Kidney (tissue), 14 donors: ENCODE data around the gene ZNF497. TPM values are rescaled to one million over a fixed set of nuclear protein-coding genes. Genes with fewer than 3 reads are reported as not detected.

Source experiments
- DNase-seq, 5 donors: peaks; one replicate each; pipeline ENCODE4 v3.0.0-alpha.2; 2013 to 2020
- FAIRE-seq: peaks from 2 replicates; lab custom pipeline; 2012; peaks lifted over from hg19 to GRCh38; lab: Jason Lieb, UNC
- H3K27ac ChIP-seq, 2 donors: one replicate each; pipeline ENCODE4 v1.7.0; 2013; ENCODE audit warnings: low read depth in 2 of 2, low read length in 2 of 2, inconsistent platforms in 1 of 2
- H3K27me3 ChIP-seq: one replicate; pipeline ENCODE4 v1.7.1; 2013; ENCODE audit warnings: low read length, inconsistent platforms; ENCODE audit not compliant: control insufficient read depth, insufficient read depth
- H3K36me3 ChIP-seq, 3 donors: one replicate each; pipeline versions ENCODE4 v1.7.0 to v1.7.1; 2013; ENCODE audit warnings: low read length in 3 of 3, control low read depth in 1 of 3, inconsistent platforms in 1 of 3; ENCODE audit not compliant: insufficient read depth in 3 of 3, control insufficient read depth in 2 of 3
- H3K4me1 ChIP-seq, 3 donors: one replicate each; pipeline versions ENCODE4 v1.7.0 to v1.7.1; 2013; ENCODE audit warnings: low read length in 3 of 3, inconsistent platforms in 1 of 3, low read depth in 1 of 3; ENCODE audit not compliant: control insufficient read depth in 2 of 3, insufficient read depth in 2 of 3
- H3K4me3 ChIP-seq, 3 donors: one replicate each; pipeline versions ENCODE4 v1.7.0 to v1.8.1; 2013; ENCODE audit warnings: low read length in 3 of 3, control low read depth in 1 of 3, inconsistent platforms in 1 of 3
- H3K9ac ChIP-seq, 3 donors: one replicate each; pipeline versions ENCODE4 v1.7.0 to v1.7.1; 2013; ENCODE audit warnings: low read length in 3 of 3, control low read depth in 1 of 3, inconsistent platforms in 1 of 3
- H3K9me3 ChIP-seq, 3 donors: one replicate each; pipeline versions ENCODE4 v1.7.0 to v1.7.1; 2013; ENCODE audit warnings: low read length in 3 of 3, control low read depth in 1 of 3, inconsistent platforms in 1 of 3; ENCODE audit not compliant: control insufficient read depth in 2 of 3, insufficient read depth in 1 of 3
- intact Hi-C: fragments of 100-400 bp; cut with DNase I; formaldehyde crosslinking; loops from one replicate; pipeline ENCODE4 v1.11.1; 2022
- polyA plus RNA-seq: library from polyadenylated mRNA; stranded (reverse); fragments of 350-450 nt; fragmentation: Illumina TruSeq; extraction: RNeasy Lipid Tissue Mini Kit (QIAGEN cat#74804); gene quantifications from one replicate; pipeline ENCODE4 v1.2.3, GENCODE V29; 2014; ENCODE audit warnings: low read depth, low replicate concordance; ENCODE audit not compliant: insufficient read depth
- total RNA-seq: library from RNA; stranded (reverse); fragmentation: NEBNext Ultra II Directional; extraction: Animal tissue kit (Norgen Biotek cat#: 25700); gene quantifications from one replicate; pipeline ENCODE4 v1.2.1, GENCODE V29; 2021
- TF ChIP-seq, protein P1 (sequence below): IDR thresholded peaks from 3 replicates; pipeline ENCODE4 v1.5.1; 2012; ENCODE audit warnings: mild to moderate bottlenecking, moderate library complexity, borderline replicate concordance; ENCODE audit not compliant: insufficient read depth; ENCODE audit errors: extremely low read depth
- donor health status: control.
- donor health status: control.
- donor health status: control.
- donor health status: control.
- donor health status: control.
- donor health status: DM: yes; HTN: yes; CAD: no.
- donor health status: Normal renal cell carcinoma (clear cell type).

Gene ZNF497
- total and polyA plus RNA-seq, 2 donors from 2014 or later = 1.7 to 5.0 TPM

DNA sequence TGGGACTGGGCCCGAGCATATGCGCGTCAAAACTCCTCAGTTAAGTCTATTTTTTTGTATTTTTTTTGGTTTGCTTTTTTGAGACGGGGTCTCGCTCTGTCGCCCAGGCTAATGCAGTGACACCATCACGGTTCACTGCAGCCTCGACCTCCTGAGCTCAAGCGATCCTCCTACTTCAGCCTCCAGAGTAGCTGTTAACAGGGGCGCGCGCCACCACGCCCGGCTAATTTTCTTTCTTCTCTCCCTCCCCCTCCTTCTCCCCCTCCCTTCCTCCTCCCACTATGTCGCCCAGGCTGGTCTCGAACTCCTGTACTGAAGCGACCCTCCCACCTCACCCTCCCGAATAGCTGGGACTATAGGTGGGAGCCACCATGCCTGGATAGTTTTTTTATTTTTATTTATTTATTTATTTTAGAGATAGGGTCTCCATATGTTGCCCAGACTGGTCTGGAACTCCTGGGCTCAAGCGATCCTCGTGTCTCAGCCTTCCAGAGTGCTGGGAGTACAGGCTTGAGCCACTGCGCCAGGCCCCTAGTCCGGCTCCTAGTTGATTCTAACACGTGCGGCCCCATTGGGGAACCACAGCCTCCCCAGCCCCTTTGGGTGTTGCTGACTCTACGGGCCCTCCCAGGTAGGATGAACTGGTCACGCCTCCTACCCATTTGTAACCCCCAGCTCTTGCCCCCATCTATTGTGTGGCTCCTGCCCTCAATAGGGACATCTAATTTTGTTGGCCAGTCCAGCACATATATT, 19.1 kb upstream of the ZNF497 start:
- no peak for FAIRE-seq
- Histone ChIP-seq H3K4me3 (peak overlapping the region; percentile 89 to 94 (median 90)), H3K4me1 (peaks cover 0 to 23% (median 0%) of the 10 kb centered on the region in 3 donors), H3K9me3 (no peaks in the 10 kb centered on the region), H3K27ac (peak overlapping the region; percentile 71 to 74), H3K9ac (peak overlapping the region; percentile 61 to 68 (median 67)), H3K27me3 (no peaks in the 10 kb centered on the region), H3K36me3 (no peaks in the 10 kb centered on the region)
- DNase-seq = peak in 1 of 5 donors; percentile 74
- TF ChIP-seq, protein P1, sequence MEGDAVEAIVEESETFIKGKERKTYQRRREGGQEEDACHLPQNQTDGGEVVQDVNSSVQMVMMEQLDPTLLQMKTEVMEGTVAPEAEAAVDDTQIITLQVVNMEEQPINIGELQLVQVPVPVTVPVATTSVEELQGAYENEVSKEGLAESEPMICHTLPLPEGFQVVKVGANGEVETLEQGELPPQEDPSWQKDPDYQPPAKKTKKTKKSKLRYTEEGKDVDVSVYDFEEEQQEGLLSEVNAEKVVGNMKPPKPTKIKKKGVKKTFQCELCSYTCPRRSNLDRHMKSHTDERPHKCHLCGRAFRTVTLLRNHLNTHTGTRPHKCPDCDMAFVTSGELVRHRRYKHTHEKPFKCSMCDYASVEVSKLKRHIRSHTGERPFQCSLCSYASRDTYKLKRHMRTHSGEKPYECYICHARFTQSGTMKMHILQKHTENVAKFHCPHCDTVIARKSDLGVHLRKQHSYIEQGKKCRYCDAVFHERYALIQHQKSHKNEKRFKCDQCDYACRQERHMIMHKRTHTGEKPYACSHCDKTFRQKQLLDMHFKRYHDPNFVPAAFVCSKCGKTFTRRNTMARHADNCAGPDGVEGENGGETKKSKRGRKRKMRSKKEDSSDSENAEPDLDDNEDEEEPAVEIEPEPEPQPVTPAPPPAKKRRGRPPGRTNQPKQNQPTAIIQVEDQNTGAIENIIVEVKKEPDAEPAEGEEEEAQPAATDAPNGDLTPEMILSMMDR = no peak
- intact Hi-C loops = no loop called here

- peak; percentile 98 to 100 (median 99) for DNase-seq
- peak within 1 kb of the TSS; percentile 89 to 94 (median 90) for H3K4me3 ChIP-seq
- H3K4me1 ChIP-seq = peaks cover 0 to 19% (median 0%) of the 10 kb centered on the region in 3 donors
- TF ChIP-seq, protein P1 = peak; percentile 0
- peak within 1 kb of the TSS; percentile 67 to 77 (median 68) for H3K9ac ChIP-seq
- FAIRE-seq = peak; percentile 99
- H3K36me3 ChIP-seq = no peaks in the 10 kb centered on the region
- H3K27me3 ChIP-seq = no peaks in the 10 kb centered on the region
- peak within 1 kb of the TSS; percentile 93 to 96 for H3K27ac ChIP-seq
- intact Hi-C loops = no loop called here
- H3K9me3 ChIP-seq = no peaks in the 10 kb centered on the region
Observed at GRCh38 chr19:58380662-58381459, 18.3 kb upstream of the ZNF497 start, which contains the start of gene ZNF837. ZNF837 (minus strand) TSS chr19:58381030; CDS start chr19:58369332, 11,698 bp downstream.

GRCh38 chr19:58380037-58380661, 17.6 kb upstream of the ZNF497 start:
- intact Hi-C loops = no loop called here
- DNase-seq = no peak
- TF ChIP-seq, protein P1 = no peak

More at GRCh38 chr19:58380037-58380661, 17.6 kb upstream of the ZNF497 start:
- no peaks in the 10 kb centered on the region for H3K9me3 ChIP-seq
- peak overlapping the region; percentile 54 to 94 (median 61) for H3K4me3 ChIP-seq
- H3K9ac ChIP-seq = peak overlapping the region; percentile 20 to 77 (median 52)
- H3K27me3 ChIP-seq = no peaks in the 10 kb centered on the region
- H3K36me3 ChIP-seq = no peaks in the 10 kb centered on the region
- peaks cover 0 to 17% (median 0%) of the 10 kb centered on the region in 3 donors for H3K4me1 ChIP-seq
- no peak for FAIRE-seq
- H3K27ac ChIP-seq = peak overlapping the region; percentile 93 to 96
